Coronary artery (tissue), 2 donors: Measurements from ENCODE around the gene PADI2.

Experiments
- DNase-seq: peaks from one replicate; pipeline ENCODE4 v3.0.0-alpha.2; 2017; ENCODE audit warnings: low spot score
- H3K27ac ChIP-seq, 2 donors: fragments of 200-600 bp; sonication (generic); one replicate each; pipeline ENCODE4 v1.5.1; 2016 to 2019
- H3K4me3 ChIP-seq: fragments of 200-600 bp; sonication (generic); 2 replicates; pipeline ENCODE4 v1.5.1; 2016; ENCODE audit warnings: mild to moderate bottlenecking, moderate library complexity
- TF ChIP-seq, protein P1 (sequence below): fragments of 200-600 bp; sonication (generic); IDR thresholded peaks from one replicate; pipeline ENCODE4 v1.5.1; 2019; ENCODE audit warnings: antibody characterized with exemption

Gene PADI2

DNA sequence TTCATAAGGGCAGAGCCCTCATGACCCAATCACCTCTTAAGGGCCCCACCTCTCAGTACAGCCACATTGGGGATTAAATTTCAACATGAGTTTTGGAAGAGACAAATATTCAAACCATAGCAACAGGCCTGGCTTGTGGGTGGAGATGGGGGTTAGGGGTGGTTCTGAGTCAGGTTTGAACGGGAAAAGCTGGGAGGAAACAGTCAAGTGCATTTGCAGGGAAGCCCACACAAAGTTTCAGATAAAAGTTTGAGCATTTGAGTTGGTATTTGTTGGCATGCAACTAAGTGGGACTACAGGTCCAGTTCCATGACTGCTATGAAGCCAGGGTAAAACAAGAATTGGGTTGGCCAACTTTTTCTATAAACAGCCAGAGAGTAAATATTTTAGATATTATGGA, 21.0 kb upstream of the PADI2 start:
- Histone ChIP-seq H3K4me3 (no peak overlapping the region), H3K27ac (no peak overlapping the region)
- no peak for DNase-seq
- TF ChIP-seq, protein P1, sequence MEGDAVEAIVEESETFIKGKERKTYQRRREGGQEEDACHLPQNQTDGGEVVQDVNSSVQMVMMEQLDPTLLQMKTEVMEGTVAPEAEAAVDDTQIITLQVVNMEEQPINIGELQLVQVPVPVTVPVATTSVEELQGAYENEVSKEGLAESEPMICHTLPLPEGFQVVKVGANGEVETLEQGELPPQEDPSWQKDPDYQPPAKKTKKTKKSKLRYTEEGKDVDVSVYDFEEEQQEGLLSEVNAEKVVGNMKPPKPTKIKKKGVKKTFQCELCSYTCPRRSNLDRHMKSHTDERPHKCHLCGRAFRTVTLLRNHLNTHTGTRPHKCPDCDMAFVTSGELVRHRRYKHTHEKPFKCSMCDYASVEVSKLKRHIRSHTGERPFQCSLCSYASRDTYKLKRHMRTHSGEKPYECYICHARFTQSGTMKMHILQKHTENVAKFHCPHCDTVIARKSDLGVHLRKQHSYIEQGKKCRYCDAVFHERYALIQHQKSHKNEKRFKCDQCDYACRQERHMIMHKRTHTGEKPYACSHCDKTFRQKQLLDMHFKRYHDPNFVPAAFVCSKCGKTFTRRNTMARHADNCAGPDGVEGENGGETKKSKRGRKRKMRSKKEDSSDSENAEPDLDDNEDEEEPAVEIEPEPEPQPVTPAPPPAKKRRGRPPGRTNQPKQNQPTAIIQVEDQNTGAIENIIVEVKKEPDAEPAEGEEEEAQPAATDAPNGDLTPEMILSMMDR: no peak

DNA sequence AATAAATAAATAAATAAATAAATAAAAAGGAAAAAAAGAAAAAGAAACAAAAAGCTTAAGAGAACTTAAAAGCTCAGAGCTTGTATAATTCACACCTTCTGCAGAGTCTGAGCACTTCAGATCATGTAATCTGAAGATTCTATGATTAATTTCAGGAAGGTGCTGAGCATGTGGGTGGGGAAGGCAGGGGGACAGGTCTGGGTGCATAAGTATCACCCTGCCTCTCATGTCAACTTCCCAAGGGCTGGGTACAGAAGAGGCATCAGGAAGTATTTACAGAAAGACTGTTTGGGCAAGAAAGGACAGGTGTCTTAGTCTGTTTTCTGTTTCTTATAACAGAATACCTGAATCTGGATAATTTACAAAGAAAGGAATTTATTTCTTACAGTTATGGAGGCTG, 20.4 kb upstream of the PADI2 start:
- H3K4me3 ChIP-seq: no peak overlapping the region
- TF ChIP-seq, protein P1: no peak
- DNase-seq: no peak
- H3K27ac ChIP-seq: no peak overlapping the region

DNA sequence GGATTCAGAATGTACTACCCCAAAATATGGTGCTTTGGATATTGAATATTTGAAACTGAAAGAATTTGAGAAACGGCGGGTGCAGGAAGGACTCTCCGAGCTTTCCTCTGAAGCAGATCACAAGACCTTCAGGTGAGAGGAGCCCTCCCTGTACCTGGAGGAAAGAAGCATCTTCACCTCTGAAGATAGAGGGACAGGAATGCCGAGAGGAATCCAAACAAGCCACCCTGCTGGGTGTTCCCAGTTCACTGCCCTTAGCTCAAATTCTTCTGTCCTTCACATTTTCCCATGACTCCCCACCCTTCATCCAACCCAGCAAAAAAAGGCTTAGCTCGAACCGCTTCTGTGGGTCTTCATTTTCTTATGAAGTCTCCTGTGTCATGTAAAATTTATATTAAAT, 18.2 kb upstream of the PADI2 start:
- TF ChIP-seq, protein P1: no peak
- DNase-seq: no peak
- Histone ChIP-seq H3K4me3 (no peak overlapping the region), H3K27ac (no peak overlapping the region)

DNA sequence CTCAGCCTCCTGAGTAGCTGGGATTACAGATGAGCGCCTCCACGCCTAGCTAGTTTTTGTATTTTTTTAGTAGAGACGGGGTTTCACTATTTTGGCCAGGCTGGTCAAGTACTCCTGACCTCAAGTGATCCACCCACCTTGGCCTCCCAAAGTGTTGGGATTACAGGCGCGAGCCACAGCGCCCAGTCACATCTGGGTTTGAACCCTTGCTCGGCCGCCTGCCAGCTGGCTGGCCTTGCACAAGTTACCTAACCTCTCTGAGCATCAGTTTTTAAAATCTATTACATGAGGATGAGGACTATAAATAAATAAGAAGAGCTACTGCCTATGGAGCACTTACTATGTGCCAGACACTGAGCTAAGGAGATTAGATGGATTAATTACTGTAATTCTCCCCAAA, 17.7 kb upstream of the PADI2 start:
- no peak overlapping the region for H3K27ac ChIP-seq
- no peak overlapping the region for H3K4me3 ChIP-seq
- DNase-seq: no peak
- TF ChIP-seq, protein P1: no peak

DNA sequence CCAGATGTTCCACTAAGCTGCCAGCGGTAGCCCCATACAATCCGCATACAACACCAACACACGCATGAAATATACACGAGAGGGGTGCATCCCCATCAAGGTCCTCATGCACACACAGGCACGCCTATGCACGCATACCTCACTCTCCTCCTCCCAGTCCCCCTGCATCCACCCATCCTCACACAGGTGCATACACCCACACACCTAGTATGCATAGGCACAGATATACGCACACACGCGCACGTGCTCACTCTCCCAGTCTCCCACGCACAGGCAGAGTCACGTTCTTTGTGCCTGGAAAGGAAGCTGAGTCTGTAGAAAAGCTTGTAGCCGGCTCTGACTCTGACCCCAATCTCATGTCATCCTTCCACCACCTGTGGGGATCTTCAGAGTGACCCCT, 16.9 kb upstream of the PADI2 start:
- no peak for DNase-seq
- no peak overlapping the region for H3K4me3 ChIP-seq
- TF ChIP-seq, protein P1: no peak
- no peak overlapping the region for H3K27ac ChIP-seq

DNA sequence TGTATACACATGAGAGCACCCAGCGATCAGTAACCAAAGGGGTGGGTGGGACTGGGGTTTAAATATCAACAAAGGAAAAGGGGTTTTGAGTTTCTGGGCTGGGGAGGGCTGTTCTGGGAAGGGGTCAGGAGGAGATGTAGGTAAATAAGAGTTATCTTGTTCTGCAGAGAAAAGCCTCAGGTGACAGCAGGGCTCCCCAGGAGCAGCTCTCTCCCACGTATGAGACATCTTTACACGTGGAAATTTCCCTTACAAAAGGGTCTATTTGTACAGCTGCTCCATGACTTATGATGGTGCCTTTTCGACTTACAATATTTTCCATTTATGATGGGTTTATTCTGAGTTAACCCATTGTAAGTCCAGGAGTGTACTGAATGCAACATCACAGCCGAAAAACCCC, 16.3 kb upstream of the PADI2 start:
- Histone ChIP-seq H3K4me3 (no peak overlapping the region), H3K27ac (no peak overlapping the region)
- TF ChIP-seq, protein P1: no peak
- DNase-seq: no peak

DNA sequence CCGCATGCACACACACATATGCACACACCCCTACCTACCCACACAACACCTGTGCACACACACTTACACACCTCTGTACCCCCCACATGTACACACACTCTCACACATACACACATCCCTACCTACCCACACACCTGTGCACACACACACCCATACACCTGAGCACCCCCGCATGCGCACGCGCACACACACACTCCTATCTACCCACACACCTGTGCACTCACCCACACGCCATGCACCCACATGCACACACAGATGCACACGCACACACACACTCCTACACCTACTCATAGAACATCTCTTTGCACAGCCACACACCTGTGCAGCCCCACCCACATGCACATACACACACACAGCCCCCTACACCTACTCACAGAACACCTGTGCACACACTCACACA, 15.5 kb upstream of the PADI2 start:
- no peak overlapping the region for H3K27ac ChIP-seq
- no peak overlapping the region for H3K4me3 ChIP-seq
- TF ChIP-seq, protein P1: no peak
- no peak for DNase-seq
